IPS DF 6.9 (cell line): ENCODE data around the gene SRGAP2C.
"Not testable (repeated sequence)": the region's sequence is repeated elsewhere in the genome, so short reads cannot be mapped to it uniquely, and the experiment has no call there.

Source experiments
- DNase-seq: peaks from one replicate; pipeline ENCODE4 v3.0.0-alpha.2; 2013; ENCODE audit warnings: low read depth, low spot score
- H3K27ac ChIP-seq: one replicate; pipeline ENCODE4 v1.5.1; 2013; ENCODE audit warnings: low read length, control low read depth
- H3K27me3 ChIP-seq: 2 replicates; pipeline ENCODE4 v1.6.1; 2013; ENCODE audit warnings: mild to moderate bottlenecking, low read length; ENCODE audit not compliant: control insufficient read depth, insufficient read depth
- H3K36me3 ChIP-seq: 2 replicates; pipeline ENCODE4 v1.6.1; 2013; ENCODE audit warnings: low read length; ENCODE audit not compliant: control insufficient read depth, insufficient read depth
- H3K4me1 ChIP-seq: 2 replicates; pipeline ENCODE4 v1.6.1; 2013; ENCODE audit warnings: low read length; ENCODE audit not compliant: control insufficient read depth, insufficient read depth
- H3K4me3 ChIP-seq: 2 replicates; pipeline ENCODE4 v1.5.1; 2013; ENCODE audit warnings: mild to moderate bottlenecking, low read length
- H3K9me3 ChIP-seq: 2 replicates; pipeline ENCODE4 v1.6.1; 2013; ENCODE audit warnings: low read length, inconsistent platforms; ENCODE audit not compliant: control insufficient read depth, insufficient read depth
- WGBS: extraction: QIAGEN DNeasy Blood & Tissue Kit; methylation state at CpG from one replicate; pipeline ENCODE4 v1.1.7; 2013; ENCODE audit warnings: mixed read lengths, missing lambda C conversion rate; ENCODE audit not compliant: insufficient read length, insufficient coverage; 5-methylcytosine and 5-hydroxymethylcytosine counted together

SRGAP2C gene

GRCh38 chr1:121210778-121211177 is 26.0 kb downstream of the SRGAP2C start:
- not testable (repeated sequence) for H3K27me3 ChIP-seq, H3K4me1 ChIP-seq, DNase-seq, H3K9me3 ChIP-seq, H3K36me3 ChIP-seq, H3K27ac ChIP-seq, H3K4me3 ChIP-seq
- no CpG with 5 or more reads among the region's 2 CpGs for WGBS

- WGBS = no CpG with 5 or more reads among the region's 9 CpGs
- not testable (repeated sequence) for H3K9me3 ChIP-seq, H3K27ac ChIP-seq, H3K4me1 ChIP-seq, DNase-seq, H3K27me3 ChIP-seq, H3K36me3 ChIP-seq, H3K4me3 ChIP-seq
Measured at GRCh38 chr1:121213491-121213890, 28.7 kb downstream of the SRGAP2C start.

GRCh38 chr1:121214544-121215156 is 29.9 kb downstream of the SRGAP2C start:
- no CpG with 5 or more reads among the region's 5 CpGs for WGBS
- H3K36me3 ChIP-seq, H3K4me3 ChIP-seq, DNase-seq, H3K27me3 ChIP-seq, H3K4me1 ChIP-seq, H3K9me3 ChIP-seq, H3K27ac ChIP-seq: not testable (repeated sequence)

- H3K4me3 ChIP-seq, H3K27me3 ChIP-seq, H3K27ac ChIP-seq, DNase-seq, H3K4me1 ChIP-seq, H3K36me3 ChIP-seq, H3K9me3 ChIP-seq: not testable (repeated sequence)
- no CpG with 5 or more reads among the region's 1 CpG for WGBS
Measured at GRCh38 chr1:121215699-121216417, 31.1 kb downstream of the SRGAP2C start.

GRCh38 chr1:121216676-121217075 is 31.9 kb downstream of the SRGAP2C start:
- not testable (repeated sequence) for H3K27me3 ChIP-seq, DNase-seq, H3K4me3 ChIP-seq, H3K9me3 ChIP-seq, H3K4me1 ChIP-seq, H3K27ac ChIP-seq, H3K36me3 ChIP-seq
- WGBS = no CpG with 5 or more reads among the region's 1 CpG

GRCh38 chr1:121221770-121222169 is 37.0 kb downstream of the SRGAP2C start:
- H3K27me3 ChIP-seq, H3K4me1 ChIP-seq, H3K27ac ChIP-seq, H3K4me3 ChIP-seq, DNase-seq, H3K36me3 ChIP-seq, H3K9me3 ChIP-seq: not testable (repeated sequence)
- WGBS = no CpG with 5 or more reads among the region's 1 CpG

GRCh38 chr1:121224714-121225113 is 39.9 kb downstream of the SRGAP2C start:
- H3K9me3 ChIP-seq, H3K27me3 ChIP-seq, DNase-seq, H3K4me3 ChIP-seq, H3K4me1 ChIP-seq, H3K36me3 ChIP-seq, H3K27ac ChIP-seq: not testable (repeated sequence)
- WGBS = no CpG with 5 or more reads among the region's 4 CpGs

GRCh38 chr1:121226295-121226904 is 41.6 kb downstream of the SRGAP2C start:
- H3K27ac ChIP-seq, H3K4me1 ChIP-seq, H3K27me3 ChIP-seq, H3K9me3 ChIP-seq, H3K4me3 ChIP-seq, H3K36me3 ChIP-seq, DNase-seq: not testable (repeated sequence)
- WGBS = no CpG with 5 or more reads among the region's 4 CpGs

GRCh38 chr1:121226925-121227324 is 42.1 kb downstream of the SRGAP2C start:
- not testable (repeated sequence) for H3K4me1 ChIP-seq, H3K27ac ChIP-seq, H3K4me3 ChIP-seq, DNase-seq, H3K27me3 ChIP-seq, H3K36me3 ChIP-seq, H3K9me3 ChIP-seq
- no CpG with 5 or more reads among the region's 2 CpGs for WGBS

- not testable (repeated sequence) for H3K9me3 ChIP-seq, H3K4me3 ChIP-seq, DNase-seq, H3K36me3 ChIP-seq, H3K27ac ChIP-seq, H3K4me1 ChIP-seq, H3K27me3 ChIP-seq
- no CpG with 5 or more reads among the region's 9 CpGs for WGBS
Measured at GRCh38 chr1:121227544-121228330, 43.0 kb downstream of the SRGAP2C start.
